ENCODE results near the gene RBM10. TPM values are rescaled to one million over a fixed set of nuclear protein-coding genes. Genes with fewer than 3 reads are reported as not detected.

RBM10 gene
- total and polyA plus RNA-seq, 2 of the 13 experiments (the other 11 are each of a cell fraction or from before 2014, with no cell fraction given), result 15.9 to 43.1 TPM

GRCh38 chrX:47144626-47145394 is at the start of gene RBM10, which contains the start of gene NDUFB11 (continued):
- TF ChIP-seq ARID5B (CRISPR knock-in tag; IDR thresholded peaks at IDR 0.05), result no peak
- no peak for TF ChIP-seq KLF11 (CRISPR knock-in tag; IDR thresholded peaks at IDR 0.05)
- no peak for TF ChIP-seq ZNF335 (CRISPR knock-in tag; IDR thresholded peaks at IDR 0.05)
- TF ChIP-seq KIAA2018 (CRISPR knock-in tag; IDR thresholded peaks at IDR 0.05; ENCODE audit: borderline replicate concordance), result no peak
- TF ChIP-seq FOXA3 (CRISPR knock-in tag; IDR thresholded peaks at IDR 0.05), result 0 out of 2 replicates have a peak, but pooled peaks have one; percentile 18
- TF ChIP-seq ZNF703 (CRISPR knock-in tag; IDR thresholded peaks at IDR 0.05; ENCODE audit: borderline replicate concordance), result no peak
- no peak for TF ChIP-seq ATF6 (CRISPR knock-in tag; conservative IDR thresholded peaks at IDR 0.05)
- TF ChIP-seq PRPF4 (IDR thresholded peaks at IDR 0.05; ENCODE audit: low read depth, low read length, poor library complexity, severe bottlenecking), result no peak
- no peak for TF ChIP-seq ZSCAN20 (CRISPR knock-in tag; IDR thresholded peaks at IDR 0.05; ENCODE audit: borderline replicate concordance)
- no peak for TF ChIP-seq CERS6 (CRISPR knock-in tag; IDR thresholded peaks at IDR 0.05)

Measured in HepG2 (cell line).